ENCODE data around the gene KAZN.

GRCh38 chr1:14983277-14983676 lies 384.8 kb downstream of the KAZN start:
- TF ChIP-seq CTCF (IDR thresholded peaks at IDR 0.05) (no peak), POLR2A (IDR thresholded peaks at IDR 0.05) (no peak)
